GM23338 (cell line): Measurements from ENCODE around the gene RBM28. TPM values are rescaled to one million over a fixed set of nuclear protein-coding genes. Genes with fewer than 3 reads are reported as not detected.

Source experiments
- ATAC-seq: fragments of 200-7000 bp; cut with Tn5 transposase; 3 replicates; pipeline ENCODE4 v1.9.1; 2020
- DNase-seq: peaks from one replicate; pipeline ENCODE4 v3.0.0-alpha.2; 2015; ENCODE audit warnings: low spot score
- H2AFZ ChIP-seq: fragments of 200-600 bp; sonication (generic); 2 replicates; pipeline ENCODE4 v1.8.0; 2016; ENCODE audit warnings: antibody characterized with exemption, mild to moderate bottlenecking, moderate library complexity
- H3F3A ChIP-seq: fragments of 200-600 bp; sonication (generic); replicated peaks from 2 replicates; pipeline ENCODE4 v1.8.0; 2017; ENCODE audit warnings: antibody characterized with exemption, mixed run types, low read depth
- H3K27ac ChIP-seq: fragments of 200-600 bp; sonication (generic); 2 replicates; pipeline ENCODE4 v1.6.1; 2016; ENCODE audit warnings: low read depth
- H3K27me3 ChIP-seq: fragments of 200-600 bp; sonication (generic); 2 replicates; pipeline ENCODE4 v1.8.0; 2016; ENCODE audit warnings: mild to moderate bottlenecking, mixed run types, moderate library complexity; ENCODE audit not compliant: insufficient read depth
- H3K36me3 ChIP-seq: fragments of 200-600 bp; sonication (generic); 2 replicates; pipeline ENCODE4 v1.8.0; 2016; ENCODE audit warnings: mild to moderate bottlenecking; ENCODE audit not compliant: insufficient read depth
- H3K4me1 ChIP-seq: fragments of 200-600 bp; sonication (generic); 2 replicates; pipeline ENCODE4 v1.8.0; 2016; ENCODE audit warnings: mild to moderate bottlenecking, moderate library complexity; ENCODE audit not compliant: insufficient read depth
- H3K4me2 ChIP-seq: fragments of 200-600 bp; sonication (generic); 2 replicates; pipeline ENCODE4 v1.7.1; 2017; ENCODE audit warnings: mixed run types
- H3K4me3 ChIP-seq: fragments of 200-600 bp; sonication (generic); 2 replicates; pipeline ENCODE4 v1.6.1; 2016; ENCODE audit warnings: mixed run types
- H3K79me2 ChIP-seq: fragments of 200-600 bp; sonication (generic); replicated peaks from 2 replicates; pipeline ENCODE4 v1.8.0; 2017; ENCODE audit warnings: mild to moderate bottlenecking; ENCODE audit not compliant: insufficient read depth
- H3K9me2 ChIP-seq: fragments of 200-600 bp; sonication (generic); 2 replicates; pipeline ENCODE4 v1.8.0; 2017; ENCODE audit not compliant: insufficient read depth
- H4K20me1 ChIP-seq: fragments of 200-600 bp; sonication (generic); replicated peaks from 2 replicates; pipeline ENCODE4 v1.8.0; 2017; ENCODE audit warnings: mild to moderate bottlenecking; ENCODE audit not compliant: insufficient read depth
- H3K27ac Mint-ChIP-seq: 2 replicates; pipeline ENCODE4 v1.8.0; 2020; ENCODE audit warnings: inconsistent platforms, mild to moderate bottlenecking, moderate library complexity, mixed read lengths
- H3K27me3 Mint-ChIP-seq: 3 replicates; pipeline ENCODE4 v1.8.0; 2022; ENCODE audit warnings: low read depth, mild to moderate bottlenecking, moderate library complexity, mixed read lengths, inconsistent platforms; ENCODE audit not compliant: insufficient read depth, poor library complexity
- H3K36me3 Mint-ChIP-seq: 3 replicates; pipeline ENCODE4 v1.8.0; 2021; ENCODE audit warnings: low read depth, mild to moderate bottlenecking, inconsistent platforms, moderate library complexity, mixed read lengths
- H3K4me1 Mint-ChIP-seq: 3 replicates; pipeline ENCODE4 v1.8.0; 2020; ENCODE audit warnings: mild to moderate bottlenecking, inconsistent platforms, mixed read lengths
- H3K4me3 Mint-ChIP-seq: 3 replicates; pipeline ENCODE4 v1.8.0; 2021; ENCODE audit warnings: moderate library complexity, mild to moderate bottlenecking, inconsistent platforms, mixed read lengths
- H3K9me3 Mint-ChIP-seq: 3 replicates; pipeline ENCODE4 v1.8.0; 2020; ENCODE audit warnings: moderate library complexity, mild to moderate bottlenecking, inconsistent platforms, mixed read lengths
- CREB1 ChIP-seq: fragments of 250-450 bp; sonication (Bioruptor Pico); IDR thresholded peaks from 2 replicates; pipeline ENCODE4 v1.5.0; 2020; ENCODE audit warnings: low read depth, mild to moderate bottlenecking, moderate library complexity
- CTCF ChIP-seq, 2 experiments: fragments of 200-600 bp in 1 of 2; sonication (generic) in 1 of 2; conservative IDR thresholded peaks; 2 replicates each; pipeline versions ENCODE4 v1.5.1 to v1.6.1; 2016 to 2017; ENCODE audit warnings: antibody characterized with exemption in 2 of 2, low read depth in 2 of 2, mild to moderate bottlenecking in 2 of 2, moderate library complexity in 1 of 2
- ETS1 ChIP-seq: IDR thresholded peaks from 2 replicates; pipeline ENCODE4 v1.6.1; 2016; ENCODE audit warnings: antibody characterized with exemption
- EZH2 ChIP-seq: fragments of 200-600 bp; sonication (generic); IDR thresholded peaks from one replicate; pipeline ENCODE4 v1.8.0; 2017; ENCODE audit warnings: antibody characterized with exemption, mild to moderate bottlenecking, low read depth; ENCODE audit not compliant: unreplicated experiment
- EZH2phosphoT487 ChIP-seq: fragments of 200-600 bp; sonication (generic); IDR thresholded peaks from one replicate; pipeline ENCODE4 v1.8.1; 2018; ENCODE audit warnings: antibody characterized with exemption; ENCODE audit not compliant: unreplicated experiment
- JUNB ChIP-seq: IDR thresholded peaks from one replicate; pipeline ENCODE4 v1.6.1; 2016; ENCODE audit warnings: antibody characterized with exemption; ENCODE audit not compliant: unreplicated experiment
- NANOG ChIP-seq: IDR thresholded peaks from 2 replicates; pipeline ENCODE4 v1.6.1; 2016; ENCODE audit warnings: antibody characterized with exemption, borderline replicate concordance
- POLR2AphosphoS5 ChIP-seq: IDR thresholded peaks from 2 replicates; pipeline ENCODE4 v1.6.1; 2016; ENCODE audit warnings: antibody characterized with exemption, low read depth
- REST ChIP-seq: IDR thresholded peaks from one replicate; pipeline ENCODE4 v1.6.1; 2018; ENCODE audit warnings: antibody characterized with exemption; ENCODE audit not compliant: unreplicated experiment
- STAT1 ChIP-seq: IDR thresholded peaks from one replicate; pipeline ENCODE4 v1.6.1; 2016; ENCODE audit warnings: antibody characterized with exemption; ENCODE audit not compliant: unreplicated experiment
- ZNF114 ChIP-seq: fragments of 250-450 bp; sonication (Bioruptor Pico); IDR thresholded peaks from 2 replicates; pipeline ENCODE4 v1.5.0; 2020; ENCODE audit warnings: mild to moderate bottlenecking, moderate library complexity
- ZNF331 ChIP-seq: fragments of 250-450 bp; sonication (Bioruptor Pico); IDR thresholded peaks from 2 replicates; pipeline ENCODE4 v1.5.0; 2020; ENCODE audit warnings: low read depth, mild to moderate bottlenecking, moderate library complexity
- polyA plus RNA-seq: library from polyadenylated mRNA; unstranded; fragments of >200 nt; fragmentation: Nextera tagmentation; extraction: Ambion mirVana; gene quantifications from 2 replicates; pipeline ENCODE4 v1.2.1, GENCODE V29; 2016
- total RNA-seq: library from RNA; depleted of rRNA; stranded (reverse); fragments of >200 nt; shearing (Covaris generic); gene quantifications from 2 replicates; pipeline ENCODE4 v1.2.3, GENCODE V29; 2014

The RBM28 gene
- total and polyA plus RNA-seq, 2 experiments from 2014 or later, result 24.3 to 87.5 TPM

- Histone ChIP-seq H3K9me2 (no peaks in the 10 kb centered on the region), H3K4me1 (peaks cover 11% of the 10 kb centered on the region; the same call in 1 of the 2 replicates), H2AFZ (no peak overlapping the region), H3K4me3 (no peak overlapping the region), H3K27me3 (no peaks in the 10 kb centered on the region), H4K20me1 (no peaks in the 10 kb centered on the region), H3K27ac (no peak overlapping the region), H3K79me2 (no peaks in the 10 kb centered on the region), H3F3A (no peaks in the 10 kb centered on the region), H3K4me2 (no peak overlapping the region), H3K36me3 (no peaks in the 10 kb centered on the region)
- no peak overlapping the region for H3K4me3 Mint-ChIP-seq
- peaks cover 15% of the 10 kb centered on the region for H3K4me1 Mint-ChIP-seq
- no peak for DNase-seq
- no peak for TF ChIP-seq REST
- TF ChIP-seq ZNF114 (CRISPR knock-in tag), result no peak
- no peak for ATAC-seq
- H3K9me3 Mint-ChIP-seq, result no peaks in the 10 kb centered on the region
- no peaks in the 10 kb centered on the region; the same call in 2 of the 3 replicates for H3K36me3 Mint-ChIP-seq
- peaks cover 4% of the 10 kb centered on the region for H3K27me3 Mint-ChIP-seq
- no peak overlapping the region for H3K27ac Mint-ChIP-seq
Observed at GRCh38 chr7:128376077-128376476, 32.4 kb upstream of the RBM28 start.

- no peaks in the 10 kb centered on the region for H3K9me2 ChIP-seq
- H3K36me3 ChIP-seq, result no peaks in the 10 kb centered on the region
- H4K20me1 ChIP-seq, result no peaks in the 10 kb centered on the region
- H3K27me3 ChIP-seq, result no peaks in the 10 kb centered on the region
- H3F3A ChIP-seq, result no peaks in the 10 kb centered on the region
- H2AFZ ChIP-seq, result no peak overlapping the region
- Mint-ChIP-seq H3K27me3 (peaks cover 1% of the 10 kb centered on the region), H3K9me3 (no peaks in the 10 kb centered on the region), H3K4me3 (no peak overlapping the region), H3K4me1 (peaks cover 4% of the 10 kb centered on the region; the same call in 2 of the 3 replicates), H3K27ac (no peak overlapping the region), H3K36me3 (no peaks in the 10 kb centered on the region; the same call in 2 of the 3 replicates)
- H3K4me2 ChIP-seq, result no peak overlapping the region
- TF ChIP-seq EZH2phosphoT487 (no peak), ZNF114 (CRISPR knock-in tag) (no peak), CTCF (conservative IDR thresholded peaks at IDR 0.05; ENCODE audit: low read depth in 2 of 2) (no peak), STAT1 (no peak), CREB1 (no peak), ZNF331 (CRISPR knock-in tag) (no peak), EZH2 (no peak), ETS1 (no peak), POLR2AphosphoS5 (no peak), REST (no peak), JUNB (no peak), NANOG (no peak)
- no peak overlapping the region for H3K27ac ChIP-seq
- H3K4me1 ChIP-seq, result no peaks in the 10 kb centered on the region
- no peak overlapping the region for H3K4me3 ChIP-seq
- DNase-seq (no peak), ATAC-seq (no peak)
- no peaks in the 10 kb centered on the region for H3K79me2 ChIP-seq
Observed at GRCh38 chr7:128374041-128374440, 30.3 kb upstream of the RBM28 start.
